Right lung (tissue), 5 donors: ENCODE measurements around the gene RERG. TPM values are rescaled to one million over a fixed set of nuclear protein-coding genes. Genes with fewer than 3 reads are reported as not detected.

Source experiments
- polyA plus RNA-seq, 5 donors: library from polyadenylated mRNA; unstranded; fragments of 120-200 nt; gene quantifications; one replicate each; pipeline versions ENCODE4 v1.2.1 to v1.2.3, GENCODE V29; 2013; ENCODE audit warnings: inconsistent platforms in 1 of 5, low replicate concordance in 1 of 5; ENCODE audit not compliant: insufficient read length in 5 of 5, insufficient read depth in 1 of 5

The RERG gene
- polyA plus RNA-seq, 5 donors = 11.8 to 18.3 (median 16.7) TPM

Other genes with a start within 250 kb of the RERG start
- not detected for gene PDE6H, start 248.4 kb downstream of the RERG start, polyA plus RNA-seq
- gene PTPRO, start 101.1 kb upstream of the RERG start, polyA plus RNA-seq = 1 to 10 TPM in 4 of 5 donors, under 1 TPM in 1; 0.91 to 2.2 (median 1.5) TPM